K562 (cell line): ENCODE data around the gene PIM3.

Experiments used
- AFF1 ChIP-seq, 2 experiments: fragments of 450-650 bp; IDR thresholded peaks; 2 replicates each; pipeline ENCODE4 v1.6.1; 2018; ENCODE audit warnings: mild to moderate bottlenecking in 2 of 2, low read depth in 1 of 2; ENCODE audit not compliant: partially characterized antibody in 2 of 2
- BRCA1 ChIP-seq, 2 experiments: fragments of 450-650 bp in 1 of 2; sonication (generic) in 1 of 2; formaldehyde crosslinking in 1 of 2; IDR thresholded peaks; 2 replicates each; pipeline versions ENCODE4 v1.5.0 to v1.6.1; 2017 to 2020; ENCODE audit warnings: mild to moderate bottlenecking in 1 of 2, missing genetic modification reagents in 1 of 2
- CEBPZ ChIP-seq: fragments of 150-350 bp; IDR thresholded peaks from 2 replicates; pipeline ENCODE4 v1.6.1; 2014; ENCODE audit warnings: low read depth, mild to moderate bottlenecking, low read length, borderline replicate concordance
- CHD2 ChIP-seq: IDR thresholded peaks from 2 replicates; pipeline ENCODE4 v1.6.1; 2011; ENCODE audit warnings: low read depth, low read length
- CTCF ChIP-seq, 3 experiments: IDR thresholded peaks in 2 of 3; conservative IDR thresholded peaks in 1 of 3; 2 replicates each; pipeline ENCODE4 v1.5.1; 2011 to 2012; ENCODE audit warnings: low read length in 3 of 3, mild to moderate bottlenecking in 3 of 3, control low read depth in 2 of 3, improper control_type of control experiment in 1 of 3, inconsistent platforms in 1 of 3, low read depth in 1 of 3, mixed read lengths in 1 of 3, moderate library complexity in 1 of 3; ENCODE audit not compliant: insufficient read depth in 2 of 3
- HMGN3 ChIP-seq: IDR thresholded peaks from 2 replicates; pipeline ENCODE4 v1.6.1; 2011; ENCODE audit warnings: borderline replicate concordance, low read depth, mild to moderate bottlenecking, mixed read lengths, low read length; ENCODE audit not compliant: insufficient read length; ENCODE audit errors: extremely low read depth
- MBD2 ChIP-seq: sonication (generic); IDR thresholded peaks from 2 replicates; pipeline ENCODE4 v1.6.1; 2016; ENCODE audit warnings: low read depth, borderline replicate concordance
- MXI1 ChIP-seq: IDR thresholded peaks from 2 replicates; pipeline ENCODE4 v1.6.1; 2011; ENCODE audit warnings: low read depth, mild to moderate bottlenecking, improper control_type of control experiment, low read length
- SAP30 ChIP-seq: fragments of 200-600 bp; sonication (generic); IDR thresholded peaks from 2 replicates; pipeline ENCODE4 v1.6.1; 2012; ENCODE audit warnings: borderline replicate concordance, low read depth, mild to moderate bottlenecking, moderate library complexity, low read length, control low read depth, inconsistent platforms; ENCODE audit not compliant: insufficient read depth, poor library complexity, severe bottlenecking
- TCFL5 ChIP-seq: fragments of 250-450 bp; sonication (Bioruptor Pico); conservative IDR thresholded peaks from 2 replicates; pipeline ENCODE4 v1.6.1; 2021; ENCODE audit warnings: mild to moderate bottlenecking, moderate library complexity, matching md5 sums
- ZKSCAN8 ChIP-seq: fragments of 200-800 bp; sonication (Bioruptor generic); IDR thresholded peaks from 2 replicates; pipeline ENCODE4 v1.6.1; 2016; ENCODE audit warnings: missing genetic modification characterization, missing compliant biosample characterization
- TF ChIP-seq, protein P1 (sequence below): fragments of 250-450 bp; sonication (Bioruptor Pico); IDR thresholded peaks from 2 replicates; pipeline ENCODE4 v1.5.0; 2021; ENCODE audit warnings: mild to moderate bottlenecking, borderline replicate concordance

- TF ChIP-seq AFF1 (IDR thresholded peaks at IDR 0.05; ENCODE audit: low read depth in 1 of 2, partially characterized antibody in 2 of 2): no peak
- TF ChIP-seq CEBPZ: no peak
- no peak for TF ChIP-seq CTCF (IDR thresholded peaks at IDR 0.05 in 2 of 3, conservative IDR thresholded peaks at IDR 0.05 in 1 of 3; ENCODE audit: insufficient read depth in 2 of 3, low read depth in 1 of 3, low read length in 3 of 3)
- no peak for TF ChIP-seq MXI1
- no peak for TF ChIP-seq TCFL5 (CRISPR knock-in tag)
- no peak for TF ChIP-seq HMGN3
- no peak for TF ChIP-seq ZKSCAN8
- no peak for TF ChIP-seq CHD2
- TF ChIP-seq, protein P1, sequence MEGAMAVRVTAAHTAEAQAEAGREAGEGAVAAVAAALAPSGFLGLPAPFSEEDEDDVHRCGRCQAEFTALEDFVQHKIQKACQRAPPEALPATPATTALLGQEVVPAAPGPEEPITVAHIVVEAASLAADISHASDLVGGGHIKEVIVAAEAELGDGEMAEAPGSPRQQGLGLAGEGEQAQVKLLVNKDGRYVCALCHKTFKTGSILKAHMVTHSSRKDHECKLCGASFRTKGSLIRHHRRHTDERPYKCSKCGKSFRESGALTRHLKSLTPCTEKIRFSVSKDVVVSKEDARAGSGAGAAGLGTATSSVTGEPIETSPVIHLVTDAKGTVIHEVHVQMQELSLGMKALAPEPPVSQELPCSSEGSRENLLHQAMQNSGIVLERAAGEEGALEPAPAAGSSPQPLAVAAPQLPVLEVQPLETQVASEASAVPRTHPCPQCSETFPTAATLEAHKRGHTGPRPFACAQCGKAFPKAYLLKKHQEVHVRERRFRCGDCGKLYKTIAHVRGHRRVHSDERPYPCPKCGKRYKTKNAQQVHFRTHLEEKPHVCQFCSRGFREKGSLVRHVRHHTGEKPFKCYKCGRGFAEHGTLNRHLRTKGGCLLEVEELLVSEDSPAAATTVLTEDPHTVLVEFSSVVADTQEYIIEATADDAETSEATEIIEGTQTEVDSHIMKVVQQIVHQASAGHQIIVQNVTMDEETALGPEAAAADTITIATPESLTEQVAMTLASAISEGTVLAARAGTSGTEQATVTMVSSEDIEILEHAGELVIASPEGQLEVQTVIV (CRISPR knock-in tag): no peak
- no peak for TF ChIP-seq SAP30
- TF ChIP-seq MBD2: no peak
- no peak for TF ChIP-seq BRCA1 (IDR thresholded peaks at IDR 0.05)
- TF ChIP-seq BRCA1 (CRISPR knock-in tag; IDR thresholded peaks at IDR 0.05): no peak
Observed at GRCh38 chr22:49937758-49938564, 22.6 kb upstream of the PIM3 start.
